GM12875 (cell line): ENCODE results near the gene TMEM9B.

Source experiments
- H3K4me3 ChIP-seq: one replicate; pipeline ENCODE4 v1.5.1; 2011; ENCODE audit warnings: low read depth, low read length, control low read depth
- TF ChIP-seq, protein P1 (sequence below): IDR thresholded peaks from 2 replicates; pipeline ENCODE4 v1.5.1; 2011; ENCODE audit warnings: low read depth, mild to moderate bottlenecking, control low read depth, inconsistent platforms, low read length, moderate library complexity, borderline replicate concordance; ENCODE audit not compliant: insufficient read depth

TMEM9B gene

DNA sequence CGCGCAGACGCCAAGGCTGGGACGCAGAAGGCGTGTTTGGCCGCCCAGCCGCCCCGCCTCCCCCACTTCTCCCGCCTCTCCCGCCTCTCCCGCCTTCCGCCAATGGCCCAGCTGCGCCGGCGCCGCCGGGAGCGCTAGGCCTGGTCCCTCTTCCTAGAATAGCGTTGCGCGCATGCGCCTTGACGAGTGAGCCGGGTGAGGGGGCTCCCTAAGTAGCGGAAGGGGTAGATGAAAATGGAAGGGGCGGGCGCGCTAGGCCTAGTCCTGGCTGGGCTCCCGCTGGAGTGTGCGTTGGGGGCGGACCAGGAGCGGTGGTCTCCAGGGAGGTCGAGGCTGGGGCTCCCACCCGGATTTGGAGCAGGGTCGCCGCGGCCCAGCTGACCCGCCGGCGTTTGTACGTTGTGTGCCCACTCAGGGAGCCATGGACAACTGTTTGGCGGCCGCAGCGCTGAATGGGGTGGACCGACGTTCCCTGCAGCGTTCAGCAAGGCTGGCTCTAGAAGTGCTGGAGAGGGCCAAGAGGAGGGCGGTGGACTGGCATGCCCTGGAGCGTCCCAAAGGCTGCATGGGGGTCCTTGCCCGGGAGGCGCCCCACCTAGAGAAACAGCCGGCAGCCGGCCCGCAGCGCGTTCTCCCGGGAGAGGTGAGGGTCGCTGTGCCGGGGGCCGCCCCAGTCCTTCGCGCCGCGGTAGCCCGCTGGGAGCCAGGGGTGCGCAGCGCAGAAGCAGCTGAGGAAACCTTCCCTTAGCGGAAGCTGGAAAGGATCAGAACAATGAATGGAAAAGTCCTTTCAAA, 53.0 kb downstream of the TMEM9B start, which contains the start of gene AKIP1:
Gene AKIP1 (plus strand): TSS at position 161 of the 795 bp plus-strand sequence. CDS start 261 bp downstream, at position 422.
- TF ChIP-seq, protein P1, sequence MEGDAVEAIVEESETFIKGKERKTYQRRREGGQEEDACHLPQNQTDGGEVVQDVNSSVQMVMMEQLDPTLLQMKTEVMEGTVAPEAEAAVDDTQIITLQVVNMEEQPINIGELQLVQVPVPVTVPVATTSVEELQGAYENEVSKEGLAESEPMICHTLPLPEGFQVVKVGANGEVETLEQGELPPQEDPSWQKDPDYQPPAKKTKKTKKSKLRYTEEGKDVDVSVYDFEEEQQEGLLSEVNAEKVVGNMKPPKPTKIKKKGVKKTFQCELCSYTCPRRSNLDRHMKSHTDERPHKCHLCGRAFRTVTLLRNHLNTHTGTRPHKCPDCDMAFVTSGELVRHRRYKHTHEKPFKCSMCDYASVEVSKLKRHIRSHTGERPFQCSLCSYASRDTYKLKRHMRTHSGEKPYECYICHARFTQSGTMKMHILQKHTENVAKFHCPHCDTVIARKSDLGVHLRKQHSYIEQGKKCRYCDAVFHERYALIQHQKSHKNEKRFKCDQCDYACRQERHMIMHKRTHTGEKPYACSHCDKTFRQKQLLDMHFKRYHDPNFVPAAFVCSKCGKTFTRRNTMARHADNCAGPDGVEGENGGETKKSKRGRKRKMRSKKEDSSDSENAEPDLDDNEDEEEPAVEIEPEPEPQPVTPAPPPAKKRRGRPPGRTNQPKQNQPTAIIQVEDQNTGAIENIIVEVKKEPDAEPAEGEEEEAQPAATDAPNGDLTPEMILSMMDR, result no peak
- peak within 1 kb of the TSS; percentile 94 for H3K4me3 ChIP-seq

DNA sequence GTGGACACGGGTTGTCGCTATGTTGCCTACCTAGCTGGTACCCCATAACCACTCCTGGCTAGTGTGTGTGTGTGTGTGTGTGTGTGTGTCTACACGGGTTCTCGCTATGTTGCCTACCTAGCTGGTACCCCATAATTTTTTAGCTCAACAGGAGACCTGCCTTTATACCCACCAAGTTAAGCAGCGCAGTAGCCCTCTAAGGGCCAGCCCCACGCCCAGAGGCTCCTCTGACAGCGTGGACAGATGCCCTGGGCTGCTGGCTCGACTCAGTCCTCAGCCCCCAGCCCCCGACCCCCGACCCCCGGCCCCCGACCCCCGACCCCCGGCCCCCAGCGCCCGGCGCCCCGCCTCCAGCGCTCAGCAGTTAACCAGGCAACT, 53.6 kb downstream of the TMEM9B start:
- TF ChIP-seq, protein P1, result no peak
- peak overlapping the region; percentile 94 for H3K4me3 ChIP-seq

DNA sequence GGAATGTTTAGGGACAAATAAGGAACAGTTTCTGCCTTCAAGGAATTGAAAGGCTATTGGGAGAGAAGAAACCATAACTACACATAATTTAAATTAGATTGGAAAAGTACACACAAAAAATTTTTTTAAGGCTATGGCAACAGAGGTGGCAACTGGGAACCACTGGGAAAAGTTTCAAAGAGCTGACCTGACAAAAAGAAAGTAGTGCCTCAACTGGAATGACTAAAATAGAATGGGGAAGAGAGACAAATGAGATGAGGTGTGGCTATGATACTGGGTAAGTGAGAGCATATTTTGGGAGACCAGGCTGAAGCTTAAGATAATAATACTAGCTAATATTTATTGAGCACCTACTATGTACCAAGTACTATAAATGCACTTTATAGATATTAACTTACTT, 56.1 kb downstream of the TMEM9B start:
- TF ChIP-seq, protein P1, result no peak
- no peak overlapping the region for H3K4me3 ChIP-seq

DNA sequence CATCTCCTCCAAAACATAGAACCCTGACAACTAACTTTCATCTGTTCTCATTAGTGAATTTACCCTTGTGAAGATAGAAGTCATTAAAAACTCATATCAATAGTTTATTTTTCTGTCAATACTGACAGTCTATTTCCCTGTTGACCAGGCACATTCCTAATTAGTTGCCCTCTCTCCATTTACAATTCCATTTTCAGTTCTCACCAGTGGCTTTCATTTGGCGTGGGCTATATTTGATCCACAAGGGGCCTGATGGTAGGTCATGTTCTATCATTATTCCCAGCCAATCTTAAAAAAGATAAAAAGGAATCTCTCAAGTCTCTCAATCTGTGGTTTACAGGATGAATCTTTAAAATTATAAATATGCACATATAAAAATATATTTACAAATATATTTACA, 57.1 kb downstream of the TMEM9B start:
- H3K4me3 ChIP-seq, result no peak overlapping the region
- TF ChIP-seq, protein P1, result no peak

DNA sequence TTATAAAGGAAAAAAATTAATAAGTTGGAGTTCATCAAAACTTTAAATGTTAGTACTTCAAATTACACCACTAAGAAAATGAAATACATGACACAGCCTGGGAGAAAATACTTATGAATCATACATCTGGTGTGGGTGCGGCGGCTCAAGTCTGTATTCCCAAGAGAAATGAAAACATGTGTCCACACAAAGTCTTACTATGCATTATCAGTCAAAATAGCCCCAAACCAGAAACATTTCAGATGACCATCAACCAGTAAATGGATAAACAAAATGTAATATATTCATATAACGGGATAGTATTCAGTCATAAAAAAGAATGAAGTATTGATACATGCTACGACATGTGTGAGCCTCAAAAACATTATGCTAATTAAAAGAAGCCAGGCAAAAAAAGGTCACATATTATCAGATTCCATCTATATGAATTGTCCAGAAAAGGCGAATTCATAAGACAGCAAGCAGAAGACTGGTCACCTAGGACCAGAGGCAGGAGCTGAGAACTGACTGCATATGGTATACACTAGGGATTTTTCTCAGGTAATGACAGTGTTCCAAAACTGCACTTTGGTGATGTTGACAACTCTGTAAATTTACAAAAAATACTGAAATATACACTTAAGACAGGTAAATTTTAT, 58.6 kb downstream of the TMEM9B start:
- H3K4me3 ChIP-seq, result no peak overlapping the region
- TF ChIP-seq, protein P1, result no peak

DNA sequence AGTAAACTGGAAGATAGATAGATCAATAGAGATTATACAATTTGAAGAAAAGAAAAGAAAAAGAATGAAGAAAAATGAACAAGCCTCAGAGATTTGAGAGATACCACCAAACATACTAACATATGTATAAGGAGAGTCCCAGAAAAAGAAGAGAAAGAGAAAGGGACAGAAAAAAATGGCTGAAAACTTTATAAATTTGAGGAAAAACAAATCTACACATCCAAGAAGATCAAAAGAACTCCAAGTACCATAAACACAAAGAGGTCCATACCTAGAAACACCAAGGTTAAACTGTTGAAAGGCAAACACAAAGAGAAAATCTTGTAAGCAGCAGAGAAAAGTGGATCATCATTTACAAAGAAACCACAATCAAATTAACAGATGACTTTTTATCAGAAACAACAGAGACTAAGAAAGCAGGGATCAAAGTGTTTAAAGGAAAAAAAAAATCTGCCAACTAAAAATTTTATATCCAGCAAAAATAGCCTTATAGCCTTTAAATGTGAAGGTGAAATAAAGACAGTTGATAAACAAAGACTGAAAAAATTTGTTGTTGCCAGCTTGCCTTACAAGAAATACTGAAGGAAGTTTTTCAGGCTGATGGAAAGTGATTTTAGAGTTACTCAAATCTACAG, 65.0 kb downstream of the TMEM9B start:
- no peak overlapping the region for H3K4me3 ChIP-seq
- TF ChIP-seq, protein P1, result no peak
